ENCODE results near the gene RAB43.

Gene RAB43

DNA sequence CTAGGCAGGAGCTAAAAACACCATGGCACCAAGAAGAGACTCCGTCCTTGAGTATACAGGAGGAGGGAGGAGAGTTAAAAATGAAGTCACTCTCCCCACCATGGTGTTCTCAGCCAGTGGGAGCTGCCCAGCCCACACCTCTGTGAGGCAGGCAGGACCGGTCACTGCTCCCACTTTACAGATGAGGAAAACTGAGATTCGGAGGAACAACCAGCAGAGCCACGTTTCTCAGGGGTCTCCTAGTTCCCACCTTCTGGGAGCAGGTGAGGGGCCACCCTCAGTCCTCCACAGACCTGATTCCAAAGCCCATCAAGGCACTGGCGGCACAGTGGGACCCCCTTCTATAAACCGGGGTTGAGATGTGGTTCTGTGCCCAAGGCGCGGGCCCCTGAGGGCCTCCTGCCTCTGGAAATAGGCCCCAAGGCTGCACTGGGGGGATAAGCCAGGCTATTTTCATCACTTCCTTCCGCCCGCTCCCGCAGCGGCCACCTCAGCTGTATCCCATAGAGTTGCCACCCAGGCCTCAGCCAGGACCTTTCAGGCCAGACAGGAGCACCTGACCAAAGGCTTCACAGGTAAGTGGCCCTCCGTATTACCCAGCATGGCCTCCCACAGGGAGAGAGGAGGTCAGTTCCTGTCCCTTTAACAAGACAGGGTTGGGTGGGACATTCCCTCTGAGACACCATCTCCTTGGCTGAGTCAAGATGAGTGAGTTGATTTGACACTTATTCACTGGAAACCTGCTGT, 61.2 kb downstream of the RAB43 start, which contains the start of gene GP9:
TSS of gene GP9 (plus strand) at position 504 of the 747 bp plus-strand sequence. CDS start 961 bp downstream, outside the sequence.
- no peak for DNase-seq

DNA sequence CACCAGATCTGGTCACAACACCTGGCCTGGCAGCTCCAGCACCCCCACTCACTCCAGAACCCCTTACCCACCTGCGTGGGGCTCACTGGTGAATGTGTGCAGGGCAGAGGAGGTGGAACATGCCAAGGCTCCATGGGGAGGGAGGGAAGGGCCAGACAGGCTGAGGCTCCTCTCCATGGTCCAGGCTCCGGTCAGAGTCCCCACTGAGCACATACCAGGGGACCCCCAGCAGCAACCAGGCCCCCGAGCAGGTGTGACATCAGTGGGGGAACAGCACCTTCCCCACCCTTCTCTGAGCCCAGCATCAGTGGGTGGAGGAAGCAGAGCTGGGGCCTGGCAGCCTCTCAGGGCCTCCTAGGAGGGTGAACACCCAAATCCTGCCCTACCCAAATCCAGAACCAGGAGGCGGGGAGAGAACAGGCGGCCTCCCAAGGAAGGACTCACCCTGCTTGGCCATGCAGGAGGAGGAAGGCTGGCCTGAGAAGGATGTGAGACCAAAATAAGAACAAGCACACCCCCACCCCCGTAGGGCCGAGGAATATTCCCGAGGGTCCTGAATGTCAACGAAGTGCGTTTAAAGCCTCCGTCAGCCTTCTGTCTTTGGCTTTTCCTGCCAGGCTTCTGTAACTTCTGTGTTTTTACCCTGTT, 62.2 kb downstream of the RAB43 start:
- DNase-seq, result no peak

DNA sequence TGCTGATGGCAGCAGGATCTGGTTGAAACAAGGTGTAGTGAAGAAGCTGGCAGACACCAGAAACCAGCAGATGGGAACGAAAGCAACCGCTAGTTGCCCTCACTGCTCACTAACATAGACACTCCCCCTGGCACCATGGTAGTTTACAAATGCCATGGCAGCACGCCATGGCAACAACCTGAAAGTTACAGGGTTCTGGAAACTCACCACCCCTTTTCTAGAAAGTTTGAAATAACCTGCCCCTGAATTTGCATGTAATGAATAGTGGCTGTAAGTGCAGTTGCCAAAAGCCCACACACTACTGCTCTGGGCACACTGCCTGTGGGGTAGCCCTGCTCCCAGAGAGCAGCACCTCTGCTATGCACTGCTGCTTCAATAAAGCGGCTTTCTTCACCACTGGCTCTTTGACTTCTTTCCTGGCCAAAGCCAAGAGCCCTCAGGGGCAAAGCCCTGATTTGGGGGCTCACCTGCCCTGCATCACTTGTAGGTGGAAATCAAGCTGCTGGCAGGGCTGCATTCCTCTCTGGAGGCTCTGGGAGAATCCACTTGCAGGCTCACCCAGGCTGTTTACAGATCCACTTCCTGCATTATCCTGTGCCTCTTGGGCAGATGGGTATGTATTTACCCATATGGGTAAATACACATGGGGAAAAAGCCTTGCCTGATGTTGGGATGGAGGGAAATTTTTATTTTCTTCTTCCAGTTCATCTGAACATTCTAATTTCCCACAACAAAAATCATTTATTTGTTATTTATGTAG, 63.0 kb downstream of the RAB43 start:
- DNase-seq, result no peak

DNA sequence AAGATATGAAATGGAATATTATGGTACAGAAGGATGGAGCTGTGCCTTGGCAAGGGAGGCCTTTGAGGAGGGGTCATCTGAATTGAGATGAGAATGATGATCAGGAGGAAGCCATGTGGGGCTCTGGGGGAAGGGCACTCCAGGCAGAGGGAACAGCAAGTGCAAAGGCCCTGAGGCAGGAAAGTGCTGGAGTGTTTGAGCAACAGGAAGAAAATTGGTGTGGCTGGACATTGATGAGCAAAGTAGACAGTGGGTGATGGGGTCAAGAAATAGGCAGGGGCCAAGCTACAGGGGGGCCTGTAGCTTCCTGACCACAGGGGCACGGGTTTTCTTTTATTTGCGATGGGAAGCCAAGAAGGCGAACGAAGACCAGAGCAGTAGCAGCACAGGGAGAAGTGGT, 64.4 kb downstream of the RAB43 start:
- no peak for DNase-seq

DNA sequence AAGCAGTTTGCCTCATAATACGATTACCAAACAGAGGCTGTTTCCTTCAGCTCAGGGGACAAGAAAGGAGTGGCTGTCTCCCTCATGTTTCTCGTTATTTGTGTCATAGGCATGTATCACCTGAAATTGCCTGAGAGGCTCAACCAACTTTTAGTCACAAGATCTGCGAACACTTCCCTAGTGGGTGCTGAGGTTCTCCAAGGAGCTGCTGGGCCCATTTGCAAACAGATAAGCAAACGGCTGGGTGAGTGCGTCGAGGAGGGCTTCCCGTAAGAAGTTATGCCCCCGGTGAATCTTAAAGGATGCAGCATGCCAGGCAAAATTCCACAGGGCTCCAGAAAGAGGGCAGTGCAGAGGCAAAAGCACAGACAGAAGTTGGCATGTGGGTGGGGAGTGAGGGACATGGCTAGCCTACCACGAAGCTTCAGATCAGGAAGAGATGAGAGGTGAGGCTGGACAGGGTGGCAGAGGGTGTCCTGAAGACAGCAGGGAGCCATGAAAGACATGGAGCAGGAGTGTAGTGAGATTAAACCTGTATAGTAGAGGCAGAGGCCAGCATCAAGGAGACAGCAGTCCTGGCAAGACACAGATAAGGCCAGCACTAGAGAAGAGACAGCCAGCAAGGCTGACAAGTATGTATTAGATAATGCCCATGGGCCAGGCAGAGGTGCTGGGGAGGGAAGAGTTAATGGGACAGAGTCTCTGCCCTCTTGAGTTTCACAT, 65.0 kb downstream of the RAB43 start:
- no peak for DNase-seq

DNA sequence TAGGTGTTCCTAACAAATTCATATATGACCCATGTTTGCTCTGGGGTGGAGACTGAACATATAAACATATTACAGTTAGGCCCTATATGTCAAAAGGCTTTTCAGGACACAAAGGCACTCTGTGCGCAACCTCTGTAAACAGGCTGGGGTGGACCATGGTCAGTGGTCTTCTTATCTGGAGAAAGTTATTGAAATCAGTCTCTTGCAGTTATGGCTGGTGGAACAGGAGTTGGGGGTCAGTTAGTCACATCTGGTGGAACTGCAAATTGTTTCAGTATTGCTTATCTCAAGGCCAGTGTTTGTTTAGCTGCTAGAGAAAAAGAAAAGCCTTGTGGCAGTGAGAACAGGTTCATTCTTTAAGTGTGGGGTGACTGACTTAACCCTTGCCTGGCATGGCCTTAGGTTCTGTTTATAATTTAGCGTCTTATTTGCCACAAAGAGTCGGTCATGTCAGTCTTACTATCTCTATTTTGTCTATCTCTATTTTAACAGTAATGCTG, 66.9 kb downstream of the RAB43 start:
- no peak for DNase-seq

DNA sequence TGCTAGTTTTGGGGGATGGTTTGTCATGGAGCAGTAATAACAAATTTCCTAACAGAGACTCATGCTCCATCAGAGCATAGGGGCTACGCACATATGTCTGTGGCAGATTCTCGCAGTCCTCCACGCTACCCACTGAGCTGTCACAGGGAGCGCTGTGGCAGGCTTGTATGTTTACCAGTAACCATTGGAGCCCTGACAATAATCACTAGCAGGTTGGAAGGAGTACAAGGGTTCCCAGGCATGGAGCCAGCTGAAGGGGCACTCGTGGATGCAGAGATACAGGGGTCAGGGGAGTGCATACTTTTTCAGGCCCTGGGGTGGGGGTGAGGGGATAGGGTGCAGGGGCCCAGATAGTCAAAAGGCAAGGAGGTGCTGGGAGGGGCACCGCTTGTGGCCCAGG, 68.9 kb downstream of the RAB43 start:
- DNase-seq, result no peak

DNA sequence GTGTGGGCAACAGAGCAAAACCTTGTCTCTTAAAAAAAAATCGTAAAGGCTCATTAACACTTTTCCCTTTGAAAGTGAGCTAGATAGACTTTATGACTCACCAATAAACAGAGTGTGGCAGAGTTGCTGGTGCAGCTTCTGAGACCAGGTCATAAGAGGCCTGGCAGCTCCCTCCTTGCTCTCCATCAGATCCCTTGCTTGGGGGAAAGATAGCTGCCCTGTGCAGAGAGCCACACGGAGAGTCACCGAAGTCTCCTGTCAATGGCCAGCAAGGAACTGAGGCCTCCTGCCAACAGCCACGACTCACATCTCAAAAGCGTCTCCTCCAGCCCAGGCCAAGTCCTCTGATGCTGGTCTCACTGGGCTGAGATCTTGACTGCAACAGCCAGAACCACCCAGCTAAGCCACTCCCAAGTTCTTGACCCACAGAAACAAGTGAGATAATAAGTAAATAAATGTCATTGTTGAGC, 69.7 kb downstream of the RAB43 start:
- no peak for DNase-seq

DNA sequence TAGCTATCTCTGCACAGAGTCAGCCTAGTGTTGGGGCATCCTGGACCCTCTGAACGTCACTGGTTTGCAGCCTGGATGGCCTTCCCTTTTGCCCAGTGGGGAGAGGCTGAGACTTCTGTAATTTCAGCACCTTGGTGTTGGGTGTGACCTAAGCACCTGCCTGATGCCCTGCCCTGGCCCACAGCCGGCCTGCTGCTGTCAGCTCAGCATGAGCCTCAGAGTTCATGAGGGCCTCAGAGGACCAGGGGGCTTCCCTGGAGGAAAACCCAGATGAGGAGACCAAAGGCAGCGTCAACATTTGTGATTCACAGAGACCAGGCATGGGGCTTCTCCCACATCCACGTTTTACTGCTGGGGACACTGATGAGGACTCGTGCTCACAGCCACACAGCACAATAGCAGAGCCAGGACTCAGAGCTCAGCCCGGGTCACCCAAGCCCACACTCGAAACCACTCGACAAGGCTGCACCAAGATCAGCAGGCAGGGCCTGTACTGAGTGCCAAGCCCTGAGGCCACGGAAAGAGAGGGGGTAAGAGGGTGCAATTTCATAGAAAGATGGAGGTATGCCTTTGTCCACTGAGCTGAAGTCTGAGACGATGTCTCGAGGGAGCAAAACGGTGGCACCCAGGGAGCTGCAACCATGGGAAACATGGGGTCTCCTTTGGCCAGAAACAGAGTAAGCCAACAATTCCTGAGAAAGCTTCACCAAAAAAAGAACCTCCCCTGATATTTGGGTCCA, 70.9 kb downstream of the RAB43 start:
- no peak for DNase-seq

DNA sequence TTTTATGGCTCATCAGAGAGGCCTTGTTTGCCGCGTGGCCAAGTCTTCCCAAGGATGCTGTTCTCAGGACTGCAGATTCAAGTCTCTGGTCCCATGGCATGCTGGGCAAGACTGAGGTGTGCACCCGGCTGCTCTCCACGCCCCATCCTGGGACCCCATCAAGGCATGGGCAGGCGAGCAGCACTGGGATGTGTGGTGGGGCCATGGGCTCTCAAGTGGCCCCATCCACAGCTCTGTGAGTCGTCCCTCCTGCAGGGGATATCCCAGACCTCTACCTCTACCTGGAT, 74.1 kb downstream of the RAB43 start:
- no peak for DNase-seq

DNA sequence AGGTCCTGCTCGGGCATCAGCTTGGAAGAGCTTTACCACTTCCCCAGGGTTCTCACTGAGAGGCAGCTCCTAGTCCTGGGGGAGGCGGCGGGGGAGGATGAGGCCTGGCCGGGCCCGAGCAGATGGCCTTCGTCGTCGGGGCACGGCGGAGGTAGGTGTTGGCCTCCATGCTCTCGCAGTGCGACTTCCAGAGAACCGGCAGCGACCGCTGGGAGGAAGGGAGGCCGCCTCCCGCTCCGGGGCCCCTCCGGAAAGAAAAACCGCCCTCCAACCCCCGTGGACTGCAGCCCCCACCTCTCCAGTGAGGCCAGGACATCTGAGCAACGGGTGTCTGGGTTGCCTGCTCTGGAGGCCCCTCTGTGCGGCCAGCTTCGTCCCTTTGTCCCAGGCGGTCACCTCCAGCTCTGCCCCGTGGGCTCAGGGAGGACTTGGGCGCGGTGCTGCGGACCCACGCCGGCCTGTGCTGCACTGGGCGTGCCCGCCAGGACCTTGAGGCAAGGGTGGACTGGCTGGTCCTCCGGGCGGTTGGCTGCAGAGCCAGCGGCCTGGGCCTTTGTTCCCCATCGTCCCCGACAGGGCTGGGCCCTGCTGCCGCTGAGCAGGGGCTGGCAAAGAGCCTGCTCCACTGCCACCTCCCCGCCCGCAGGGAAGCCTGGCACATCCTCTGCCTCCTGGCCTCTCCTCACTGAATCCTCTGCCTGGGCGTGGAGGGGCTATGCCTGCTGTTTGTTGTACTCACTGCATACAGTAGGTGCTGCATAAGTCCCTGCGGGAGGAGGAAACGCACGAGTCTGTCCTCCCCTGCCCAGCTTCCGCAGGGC, 74.7 kb downstream of the RAB43 start:
- DNase-seq, result no peak

DNA sequence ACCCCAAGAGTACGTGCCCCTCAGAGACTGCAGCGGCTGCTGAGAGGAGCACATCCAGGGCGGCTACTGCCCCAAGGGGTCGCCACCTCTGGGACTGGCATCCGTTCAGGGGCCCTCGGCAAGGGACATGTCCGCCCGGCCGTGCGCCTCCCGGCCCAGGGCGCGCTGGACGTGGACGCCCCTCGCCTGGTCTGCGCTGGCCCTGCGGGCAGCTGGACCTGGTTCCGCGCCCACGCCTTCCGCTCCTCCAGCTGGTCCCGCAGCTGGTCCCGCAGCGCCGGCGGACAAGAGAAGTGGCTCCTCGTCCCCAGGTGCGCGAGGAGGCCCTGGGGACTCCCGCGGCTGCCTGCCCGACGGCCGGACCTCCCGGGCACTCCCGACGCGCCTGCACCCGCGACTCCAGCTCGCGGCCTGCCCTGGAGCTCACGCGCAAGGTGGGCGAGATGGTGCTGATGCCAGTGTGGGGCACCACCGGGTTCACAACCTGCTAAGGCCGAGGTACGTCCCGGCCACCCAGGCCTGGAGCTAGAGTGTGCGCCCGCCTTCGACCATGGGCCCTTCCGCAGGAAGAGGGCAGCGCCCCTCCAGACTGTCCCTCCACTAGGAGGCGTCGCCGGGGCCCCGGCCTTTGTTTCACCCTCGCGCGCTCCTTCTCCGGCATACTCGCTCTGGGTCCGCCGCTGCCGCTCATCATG, 75.4 kb downstream of the RAB43 start:
- DNase-seq, result no peak

DNA sequence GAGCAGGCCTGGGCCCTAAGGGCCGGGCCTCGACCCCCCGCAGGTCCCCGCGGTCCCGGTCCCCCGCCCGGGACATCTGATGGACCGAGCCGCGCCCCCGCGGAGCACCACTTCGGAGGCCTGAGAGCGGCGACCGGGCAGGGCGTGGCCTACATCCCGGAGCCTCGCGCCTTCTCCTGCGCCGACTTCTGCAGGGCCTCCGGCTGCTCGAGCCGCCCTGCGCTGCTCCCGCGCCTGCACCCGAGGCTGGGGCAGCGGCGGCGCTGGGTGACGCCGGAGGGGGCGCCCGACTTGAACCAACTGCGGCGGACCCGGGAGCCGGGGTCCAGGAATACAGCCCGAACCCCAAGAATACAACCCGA, 75.9 kb downstream of the RAB43 start:
- DNase-seq, result no peak

DNA sequence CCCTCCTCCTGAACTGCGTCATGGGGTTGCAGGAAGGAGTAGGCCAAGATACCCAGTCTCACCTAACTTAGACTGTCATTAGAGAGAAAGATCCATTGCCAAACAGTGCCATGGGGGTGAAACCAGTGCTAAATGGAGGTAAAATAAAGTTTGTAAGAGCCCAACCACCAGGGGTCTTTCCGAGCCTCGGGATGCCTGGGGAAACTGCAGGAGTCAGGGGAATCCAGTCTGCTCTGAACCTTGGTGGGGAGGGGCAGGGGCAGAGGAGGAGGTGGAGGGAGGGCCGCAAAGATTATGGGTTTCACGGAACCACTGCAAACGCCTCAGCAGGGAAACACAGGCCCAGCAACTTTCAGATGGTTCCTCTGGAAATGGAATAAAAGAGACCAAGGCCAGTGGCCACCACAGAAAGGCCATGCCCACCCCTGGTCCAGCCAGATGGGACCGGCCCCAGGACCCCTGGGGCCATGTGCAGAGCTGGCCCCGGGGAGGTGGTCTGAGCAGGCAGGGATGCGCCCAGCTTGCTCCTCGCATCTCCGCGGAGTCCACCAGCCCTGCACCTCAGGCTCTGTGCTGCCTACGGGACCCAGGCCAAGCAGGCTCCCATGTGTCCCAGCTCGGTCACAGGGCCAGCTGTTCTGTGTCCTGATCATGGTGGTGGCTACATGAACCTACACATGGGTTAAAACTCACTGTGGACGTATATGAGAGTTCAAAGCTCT, 80.9 kb downstream of the RAB43 start:
- no peak for DNase-seq

DNA sequence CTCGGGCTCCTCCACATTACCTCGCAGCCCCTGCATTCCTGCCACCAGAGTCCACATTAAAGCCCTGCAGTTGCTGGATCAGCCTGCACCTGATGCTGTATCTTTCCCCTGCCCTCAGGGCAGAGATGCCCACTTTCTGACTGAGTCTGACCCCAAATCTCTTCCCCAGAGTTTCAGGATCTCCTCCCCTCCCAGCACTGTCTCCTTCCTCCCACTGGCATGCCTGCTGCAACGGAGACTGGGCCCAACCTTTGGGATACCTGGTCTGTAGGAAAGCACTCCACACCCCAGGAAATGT, 81.6 kb downstream of the RAB43 start:
- no peak for DNase-seq

DNA sequence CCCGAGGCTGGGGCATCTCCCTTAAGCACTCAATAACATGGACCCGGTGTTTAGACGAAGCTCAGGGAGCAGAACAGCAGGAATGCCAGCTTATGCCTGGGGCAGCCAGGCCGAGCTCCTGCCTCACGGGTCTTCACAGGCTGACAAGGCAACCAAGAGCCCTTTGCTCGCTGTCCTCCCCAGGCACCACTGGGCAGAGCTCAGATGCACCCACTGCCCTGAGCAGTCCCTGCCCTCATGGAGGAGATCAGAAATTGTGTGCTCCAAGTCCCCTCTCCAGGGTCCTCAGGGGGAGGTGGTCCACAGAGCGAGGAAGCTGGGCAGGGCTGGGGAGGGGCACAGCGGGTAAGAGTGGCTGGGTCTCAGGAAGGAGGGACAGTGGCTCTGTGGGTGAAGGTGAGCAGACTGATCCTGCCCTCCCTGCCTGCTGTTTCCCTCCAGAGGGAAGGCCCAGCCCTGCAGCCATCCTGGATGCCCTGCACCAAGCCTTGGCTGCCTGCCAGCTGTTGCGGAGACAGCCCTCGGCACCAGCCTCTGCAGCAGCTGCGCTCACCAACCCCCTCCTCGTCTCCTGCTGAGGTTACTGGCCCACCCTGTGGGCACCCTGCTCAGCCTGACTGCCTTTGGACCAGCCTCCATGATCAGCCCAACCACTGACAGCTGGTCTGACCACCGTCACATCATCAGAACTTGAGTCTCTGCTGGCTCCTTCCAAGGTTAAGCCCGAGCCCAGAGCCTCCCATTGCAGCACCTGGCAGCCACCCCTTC, 82.1 kb downstream of the RAB43 start:
- no peak for DNase-seq

DNA sequence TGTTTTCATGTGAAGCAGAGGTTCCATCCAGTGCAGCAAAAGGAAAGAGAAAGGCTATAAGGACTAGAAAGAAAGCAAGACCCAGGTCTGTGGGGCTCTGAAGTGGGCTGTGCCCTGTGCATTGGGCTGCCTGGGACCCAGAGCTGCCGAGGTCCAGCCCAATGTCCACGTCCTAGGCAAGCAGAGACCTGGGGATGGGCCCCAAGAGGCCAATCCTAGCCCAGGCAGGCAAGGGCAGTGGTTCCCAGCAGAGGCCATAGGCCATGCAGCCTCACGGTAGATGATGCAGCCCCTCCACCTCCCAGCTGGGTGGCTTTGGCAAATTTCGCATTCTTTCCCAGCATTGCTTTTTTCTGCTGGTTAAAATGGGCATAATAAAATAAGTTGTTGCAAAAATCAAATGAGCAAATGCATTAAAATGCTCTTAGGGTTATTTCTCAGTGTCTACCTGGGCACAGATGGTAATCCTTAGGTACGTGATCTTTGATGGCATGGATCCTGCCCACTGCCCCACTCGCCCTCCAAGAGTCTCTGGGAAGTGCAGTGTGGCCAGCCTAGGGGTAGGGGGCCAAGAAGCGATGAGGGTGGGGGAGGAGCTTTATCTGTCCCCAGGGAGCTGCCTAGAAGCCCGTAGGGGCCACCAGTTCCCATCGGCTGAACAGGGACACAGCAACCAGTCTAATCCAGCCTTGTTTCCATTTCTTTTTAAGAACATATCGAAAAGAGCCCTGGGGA, 83.3 kb downstream of the RAB43 start:
- DNase-seq, result no peak

Data from fibroblast of skin of scalp (primary cell).